Measurements from ENCODE around the gene SCLY. TPM values are rescaled to one million over a fixed set of nuclear protein-coding genes. Genes with fewer than 3 reads are reported as not detected.
"Not testable (repeated sequence)": the region's sequence is repeated elsewhere in the genome, so short reads cannot be mapped to it uniquely, and the experiment has no call there.

The SCLY gene
- total RNA-seq, 2 donors from 2014 or later, result 13.3 to 33.7 TPM

- ATAC-seq (ENCODE audit: insufficient number of reproducible peaks, low FRiP score, low read depth) (no peak), DNase-seq (ENCODE audit: low spot score) (no peak)
- Histone ChIP-seq H3K4me3 (no peak overlapping the region), H3K9me3 (no peaks in the 10 kb centered on the region), H3K4me1 (ENCODE audit: control insufficient read depth in 1 of 2, low read depth in 2 of 2) (no peaks in the 10 kb centered on the region), H3K36me3 (peaks cover 20% of the 10 kb centered on the region), H3K27ac (no peak overlapping the region), H3K27me3 (replicated peaks; ENCODE audit: insufficient read depth) (no peaks in the 10 kb centered on the region)
- TF ChIP-seq CTCF (IDR thresholded peaks at IDR 0.05), result no peak
These were observed 29.1 kb upstream of the SCLY start for GRCh38 chr2:238031751-238032150.

GRCh38 chr2:238032755-238033337 lies 28.0 kb upstream of the SCLY start:
- Histone ChIP-seq H3K36me3 (peaks cover 24% of the 10 kb centered on the region), H3K4me3 (no peak overlapping the region), H3K9me3 (no peaks in the 10 kb centered on the region), H3K27ac (no peak overlapping the region), H3K27me3 (replicated peaks; ENCODE audit: insufficient read depth) (no peaks in the 10 kb centered on the region), H3K4me1 (ENCODE audit: control insufficient read depth in 1 of 2, low read depth in 2 of 2) (no peaks in the 10 kb centered on the region)
- DNase-seq (ENCODE audit: low spot score), result no peak
- TF ChIP-seq CTCF (IDR thresholded peaks at IDR 0.05), result no peak
- ATAC-seq (ENCODE audit: insufficient number of reproducible peaks, low FRiP score, low read depth), result no peak

- not testable (repeated sequence) for ATAC-seq (ENCODE audit: insufficient number of reproducible peaks, low FRiP score, low read depth)
- H3K36me3 ChIP-seq, result peaks cover 29% of the 10 kb centered on the region
These were observed 26.8 kb upstream of the SCLY start for GRCh38 chr2:238033991-238034390.

GRCh38 chr2:238038203-238038602 lies 22.6 kb upstream of the SCLY start:
- H3K4me1 ChIP-seq (ENCODE audit: control insufficient read depth in 1 of 2, low read depth in 2 of 2), result no peaks in the 10 kb centered on the region
- ATAC-seq (ENCODE audit: insufficient number of reproducible peaks, low FRiP score, low read depth), result no peak
- H3K4me3 ChIP-seq, result no peak overlapping the region
- H3K36me3 ChIP-seq, result peaks cover 39% of the 10 kb centered on the region
- no peaks in the 10 kb centered on the region for H3K27me3 ChIP-seq (replicated peaks; ENCODE audit: insufficient read depth)
- no peaks in the 10 kb centered on the region for H3K9me3 ChIP-seq
- no peak for DNase-seq (ENCODE audit: low spot score)
- no peak overlapping the region for H3K27ac ChIP-seq
- no peak for TF ChIP-seq CTCF (IDR thresholded peaks at IDR 0.05)

More at GRCh38 chr2:238033991-238034390, 26.8 kb upstream of the SCLY start:
- not testable (repeated sequence) for H3K27me3 ChIP-seq (replicated peaks; ENCODE audit: insufficient read depth); H3K4me1 ChIP-seq (ENCODE audit: control insufficient read depth in 1 of 2, low read depth in 2 of 2); DNase-seq (ENCODE audit: low spot score); H3K9me3 ChIP-seq; H3K4me3 ChIP-seq; H3K27ac ChIP-seq

GRCh38 chr2:238039151-238039550 lies 21.6 kb upstream of the SCLY start:
- DNase-seq (ENCODE audit: low spot score) (no peak), ATAC-seq (ENCODE audit: insufficient number of reproducible peaks, low FRiP score, low read depth) (no peak)
- Histone ChIP-seq H3K36me3 (peaks cover 44% of the 10 kb centered on the region), H3K9me3 (no peaks in the 10 kb centered on the region), H3K27ac (no peak overlapping the region), H3K4me3 (no peak overlapping the region), H3K27me3 (replicated peaks; ENCODE audit: insufficient read depth) (no peaks in the 10 kb centered on the region), H3K4me1 (ENCODE audit: control insufficient read depth in 1 of 2, low read depth in 2 of 2) (no peaks in the 10 kb centered on the region)
- TF ChIP-seq CTCF (IDR thresholded peaks at IDR 0.05), result no peak

GRCh38 chr2:238039985-238040384 lies 20.8 kb upstream of the SCLY start:
- no peak overlapping the region for H3K27ac ChIP-seq
- no peak for ATAC-seq (ENCODE audit: insufficient number of reproducible peaks, low FRiP score, low read depth)
- H3K27me3 ChIP-seq (replicated peaks; ENCODE audit: insufficient read depth), result no peaks in the 10 kb centered on the region
- DNase-seq (ENCODE audit: low spot score), result no peak
- no peaks in the 10 kb centered on the region for H3K9me3 ChIP-seq
- peaks cover 44% of the 10 kb centered on the region for H3K36me3 ChIP-seq
- TF ChIP-seq CTCF (IDR thresholded peaks at IDR 0.05), result no peak
- no peak overlapping the region for H3K4me3 ChIP-seq
- H3K4me1 ChIP-seq (ENCODE audit: control insufficient read depth in 1 of 2, low read depth in 2 of 2), result no peaks in the 10 kb centered on the region

All from thoracic aorta (tissue), 2 donors.